Caki2 (cell line): ENCODE measurements around the gene UBALD2. TPM values are rescaled to one million over a fixed set of nuclear protein-coding genes. Genes with fewer than 3 reads are reported as not detected.
"Not testable (repeated sequence)": the region's sequence is repeated elsewhere in the genome, so short reads cannot be mapped to it uniquely, and the experiment has no call there.

ENCODE experiments used
- DNase-seq: peaks from one replicate; pipeline ENCODE4 v3.0.0-alpha.2; 2015; ENCODE audit warnings: low read depth
- in situ Hi-C: cut with HindIII; loops from 2 replicates; pipeline ENCODE4 v1.10.0; 2016; ENCODE audit warnings: low sequenced_read_pairs, low pct_unique_long_range_greater_than_20kb, mixed read lengths
- total RNA-seq: library from RNA; depleted of rRNA; stranded (reverse); fragments of >200 nt; shearing (Covaris generic); gene quantifications from 2 replicates; pipeline ENCODE4 v1.2.3, GENCODE V29; 2014; ENCODE audit warnings: low replicate concordance

Gene UBALD2
- total RNA-seq, 1 experiment from 2014 or later: 4.8 TPM

- in situ Hi-C loops: no loop called here
- no peak for DNase-seq
Observed at GRCh38 chr17:76241691-76242255, 23.4 kb upstream of the UBALD2 start.

- DNase-seq: no peak
- in situ Hi-C loops: no loop called here
Observed at GRCh38 chr17:76243826-76244679, 21.1 kb upstream of the UBALD2 start.

GRCh38 chr17:76244721-76245120 is 20.4 kb upstream of the UBALD2 start:
- in situ Hi-C loops, DNase-seq: not testable (repeated sequence)

- no peak for DNase-seq
- in situ Hi-C loops: no loop called here
Observed at GRCh38 chr17:76246080-76247066, 18.8 kb upstream of the UBALD2 start.

- DNase-seq: no peak
- in situ Hi-C loops: no loop called here
Observed at GRCh38 chr17:76247304-76247703, 17.8 kb upstream of the UBALD2 start.

- in situ Hi-C loops: no loop called here
- DNase-seq: no peak
Observed at GRCh38 chr17:76248013-76248782, 16.9 kb upstream of the UBALD2 start.

GRCh38 chr17:76250141-76250540 is 15.0 kb upstream of the UBALD2 start:
- in situ Hi-C loops: no loop called here
- DNase-seq: no peak

- DNase-seq: no peak
- in situ Hi-C loops: no loop called here
Observed at GRCh38 chr17:76251478-76252039, 13.6 kb upstream of the UBALD2 start.

GRCh38 chr17:76252040-76252954 is 12.9 kb upstream of the UBALD2 start:
- in situ Hi-C loops: no loop called here
- DNase-seq: peak; percentile 80

GRCh38 chr17:76252967-76253766 is 12.0 kb upstream of the UBALD2 start:
- DNase-seq, in situ Hi-C loops: not testable (repeated sequence)

GRCh38 chr17:76253841-76254240 is 11.3 kb upstream of the UBALD2 start:
- in situ Hi-C loops: no loop called here
- DNase-seq: no peak

- in situ Hi-C loops: no loop called here
- DNase-seq: no peak
Observed at GRCh38 chr17:76254275-76254674, 10.9 kb upstream of the UBALD2 start.

- DNase-seq: no peak
- in situ Hi-C loops: no loop called here
Observed at GRCh38 chr17:76255801-76256429, 9.2 kb upstream of the UBALD2 start.

- DNase-seq, in situ Hi-C loops: not testable (repeated sequence)
Observed at GRCh38 chr17:76256430-76257050, 8.6 kb upstream of the UBALD2 start.

GRCh38 chr17:76260220-76260619 is 4.9 kb upstream of the UBALD2 start:
- in situ Hi-C loops: no loop called here
- DNase-seq: no peak
